Measurements from ENCODE around the gene S100A9.
"Not testable (repeated sequence)": the region's sequence is repeated elsewhere in the genome, so short reads cannot be mapped to it uniquely, and the experiment has no call there.

Gene S100A9

DNA sequence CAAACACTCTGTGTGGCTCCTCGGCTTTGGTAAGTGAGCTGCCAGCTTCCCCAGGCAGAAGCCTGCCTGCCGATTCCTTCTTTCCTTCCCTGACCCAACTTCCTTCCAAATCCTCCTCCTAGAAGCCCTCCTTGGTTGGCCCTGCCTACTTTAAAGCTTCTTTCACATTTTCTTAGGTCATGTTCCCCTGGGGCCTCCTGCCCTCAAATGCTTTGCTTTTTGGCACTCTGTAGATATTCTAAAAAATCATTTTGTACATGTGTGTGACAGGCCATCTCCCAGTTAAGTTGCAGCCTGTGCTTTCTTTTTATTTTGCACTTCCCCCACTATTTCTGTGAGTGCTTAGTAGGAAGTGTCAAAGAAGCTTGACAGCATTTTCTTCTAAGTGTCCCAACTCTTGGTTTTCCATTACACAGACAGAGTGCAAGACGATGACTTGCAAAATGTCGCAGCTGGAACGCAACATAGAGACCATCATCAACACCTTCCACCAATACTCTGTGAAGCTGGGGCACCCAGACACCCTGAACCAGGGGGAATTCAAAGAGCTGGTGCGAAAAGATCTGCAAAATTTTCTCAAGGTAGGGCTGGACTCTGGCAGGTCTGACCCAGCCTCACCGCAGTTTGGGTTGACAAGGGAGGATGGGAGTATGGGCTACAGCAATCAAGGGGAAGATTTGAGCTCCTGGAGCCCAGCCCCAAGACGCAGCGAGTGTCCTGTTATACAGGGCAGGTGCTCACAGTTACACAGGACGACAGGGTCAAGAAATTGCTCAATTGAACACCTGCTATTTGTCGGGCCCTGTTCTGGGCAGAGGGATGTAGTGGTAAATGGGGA is at the start of gene S100A9:
Gene S100A9 (plus strand): TSS at position 2 of the 838 bp plus-strand sequence. CDS start 430 bp downstream, at position 432.
- DNase-seq: no peak

DNA sequence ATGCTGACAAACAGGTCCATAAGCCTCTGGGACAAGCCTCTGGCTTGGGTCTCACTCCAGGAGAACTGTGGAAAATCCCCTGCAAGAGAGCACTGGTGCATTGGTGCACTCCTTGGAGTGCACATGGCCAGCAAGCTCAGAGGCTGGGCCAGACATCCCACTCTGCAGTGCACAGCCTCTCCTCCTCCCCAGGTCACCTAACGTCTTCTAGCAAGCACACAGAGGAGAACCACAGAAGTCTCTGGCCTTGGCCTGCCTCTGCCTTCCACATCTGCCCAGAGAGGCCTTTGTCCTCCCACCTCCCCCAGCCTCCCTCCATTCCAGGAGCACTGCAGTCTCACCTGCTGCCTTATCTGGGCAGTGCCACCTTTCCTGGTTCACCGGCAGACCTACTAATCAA is 49.1 kb upstream of the S100A9 start:
- DNase-seq: no peak

DNA sequence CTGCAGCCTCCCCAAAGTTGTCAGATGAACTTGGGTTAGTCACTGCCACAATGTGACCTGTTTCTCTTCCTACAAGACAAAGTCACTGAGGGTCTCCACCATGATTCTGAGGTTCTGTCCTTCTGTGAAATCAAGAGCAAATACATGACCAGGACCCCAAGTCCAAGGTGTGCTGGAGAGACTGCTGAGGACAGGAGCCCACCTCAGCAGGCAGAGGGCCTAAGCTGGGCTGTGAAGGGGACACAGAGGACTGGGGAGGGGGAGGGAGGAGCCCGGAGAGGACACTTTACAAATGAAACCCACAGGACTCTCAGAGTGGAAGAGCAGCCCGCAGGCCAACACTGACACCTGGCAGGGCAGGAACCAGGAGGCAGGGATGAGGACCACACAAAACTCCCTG is 48.2 kb upstream of the S100A9 start:
- no peak for DNase-seq

DNA sequence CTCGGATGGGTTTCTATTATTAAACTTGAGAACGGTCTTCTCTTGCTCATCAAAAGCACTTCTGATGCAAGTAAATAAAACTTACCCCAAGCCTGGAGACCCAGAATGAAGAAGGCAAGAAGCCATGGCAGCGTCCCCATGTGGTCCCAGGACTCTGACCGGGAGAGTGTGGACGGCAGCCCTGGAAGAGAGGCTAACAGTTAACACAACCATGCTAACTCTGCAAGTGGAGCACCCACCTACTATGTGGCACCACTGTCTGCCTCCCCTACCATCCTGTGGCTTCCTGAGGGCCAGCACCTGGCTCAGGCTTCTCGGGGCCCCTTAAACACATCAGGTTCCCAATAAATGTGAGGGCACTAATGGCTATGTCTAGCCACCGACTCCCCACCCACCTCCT is 47.1 kb upstream of the S100A9 start:
- DNase-seq: no peak

DNA sequence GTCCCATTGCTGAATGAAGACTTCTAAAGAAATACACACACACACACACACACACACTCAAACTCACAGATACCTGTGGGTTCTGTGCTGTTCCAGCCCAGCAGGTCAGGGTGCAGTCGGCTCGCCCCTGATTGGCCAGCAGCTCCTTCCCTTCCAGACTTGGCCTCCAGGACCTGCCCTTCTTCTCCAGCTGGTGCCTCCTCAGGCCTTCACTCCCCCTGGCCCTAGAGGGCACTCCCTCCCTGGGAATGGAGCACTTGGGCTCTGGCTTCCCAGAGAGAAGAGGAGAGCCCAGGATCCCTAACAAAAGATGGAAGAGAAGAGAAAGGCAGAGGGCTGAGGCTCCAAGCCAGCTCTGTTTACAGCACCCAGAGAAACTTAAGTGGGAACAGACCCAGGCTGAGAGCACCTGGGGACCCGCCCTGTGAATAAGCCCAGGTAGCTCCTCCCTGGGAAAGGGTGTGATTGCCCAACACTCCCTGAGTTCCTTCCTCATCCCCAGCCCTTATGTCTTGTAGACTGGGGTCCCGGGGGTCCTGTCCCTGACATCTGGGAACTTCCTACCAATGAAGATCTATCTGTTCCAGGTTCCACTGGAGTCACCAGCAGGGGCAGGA is 45.0 kb upstream of the S100A9 start, which contains the start of gene PGLYRP3:
Gene PGLYRP3 (minus strand): TSS at position 383 of the 617 bp plus-strand sequence. CDS start 2,287 bp downstream, outside the sequence.
- DNase-seq: no peak

DNA sequence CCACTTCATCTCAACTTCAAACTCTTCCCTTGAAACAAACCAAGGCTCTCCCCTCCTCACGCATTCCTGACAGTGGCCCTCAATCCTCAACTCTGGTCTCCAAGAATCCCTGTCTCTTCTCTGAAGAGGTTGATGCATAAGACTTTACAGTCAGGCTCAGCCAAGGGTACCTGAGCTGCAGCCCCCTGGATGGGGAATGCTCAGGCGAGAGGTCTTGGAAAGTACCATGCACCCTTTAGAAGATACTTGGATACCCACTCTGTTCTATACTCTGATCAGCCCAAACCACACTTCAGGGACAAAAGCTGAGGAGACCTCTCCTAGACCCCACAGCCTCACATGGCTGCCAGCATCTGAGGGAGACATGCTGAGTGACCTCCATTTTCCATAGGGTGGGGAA is 44.4 kb upstream of the S100A9 start:
- DNase-seq: no peak

DNA sequence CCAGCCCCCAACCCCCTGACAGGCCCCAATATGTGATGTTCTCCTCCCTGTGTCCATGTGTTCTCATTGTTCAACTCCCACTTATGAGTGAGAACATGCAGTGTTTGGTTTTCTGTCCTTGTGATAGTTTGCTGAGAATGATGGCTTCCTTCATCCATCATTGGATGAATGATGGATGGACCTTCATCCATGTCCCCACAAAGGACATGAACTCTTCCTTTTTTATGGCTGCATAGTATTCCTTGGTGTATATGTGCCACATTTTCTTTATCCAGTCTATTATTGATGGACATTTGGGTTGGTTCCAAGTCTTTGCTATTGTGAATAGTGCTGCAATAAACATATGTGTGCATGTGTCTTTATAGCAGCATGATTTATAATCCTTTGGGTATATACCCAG is 43.3 kb upstream of the S100A9 start:
- DNase-seq: not testable (repeated sequence)

DNA sequence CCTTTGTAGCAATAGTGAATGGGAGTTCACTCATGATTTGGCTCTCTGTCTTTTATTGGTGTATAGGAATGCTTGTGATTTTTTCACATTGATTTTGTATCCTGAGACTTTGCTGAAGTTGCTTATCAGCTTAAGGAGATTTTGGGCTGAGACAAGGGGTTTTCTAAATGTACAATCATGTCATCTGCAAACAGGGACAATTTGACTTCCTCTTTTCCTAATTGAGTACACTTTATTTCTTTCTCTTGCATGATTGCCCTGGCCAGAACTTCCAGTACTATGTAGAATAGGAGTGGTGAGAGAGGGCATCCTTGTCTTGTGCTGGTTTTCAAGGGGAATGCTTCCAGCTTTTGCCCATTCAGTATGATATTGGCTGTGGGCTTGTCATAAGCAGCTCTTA is 41.6 kb upstream of the S100A9 start:
- DNase-seq: not testable (repeated sequence)

DNA sequence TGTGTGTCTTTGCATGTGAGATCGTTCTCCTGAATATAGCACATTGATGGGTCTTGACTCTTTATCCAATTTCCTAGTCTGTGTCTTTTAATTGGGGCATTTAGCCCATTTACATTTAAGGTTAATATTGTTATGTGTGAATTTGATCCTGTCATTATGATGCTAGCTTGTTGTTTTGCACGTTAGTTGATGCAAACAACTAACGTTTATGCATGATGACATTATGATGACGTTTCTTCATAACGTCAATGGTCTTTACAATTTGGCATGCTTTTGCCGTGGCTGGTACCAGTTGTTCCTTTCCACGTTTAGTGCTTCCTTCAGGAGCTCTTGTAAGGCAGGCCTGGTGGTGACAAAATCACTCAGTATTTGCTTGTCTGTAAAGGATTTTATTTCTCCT is 39.5 kb upstream of the S100A9 start:
- not testable (repeated sequence) for DNase-seq

DNA sequence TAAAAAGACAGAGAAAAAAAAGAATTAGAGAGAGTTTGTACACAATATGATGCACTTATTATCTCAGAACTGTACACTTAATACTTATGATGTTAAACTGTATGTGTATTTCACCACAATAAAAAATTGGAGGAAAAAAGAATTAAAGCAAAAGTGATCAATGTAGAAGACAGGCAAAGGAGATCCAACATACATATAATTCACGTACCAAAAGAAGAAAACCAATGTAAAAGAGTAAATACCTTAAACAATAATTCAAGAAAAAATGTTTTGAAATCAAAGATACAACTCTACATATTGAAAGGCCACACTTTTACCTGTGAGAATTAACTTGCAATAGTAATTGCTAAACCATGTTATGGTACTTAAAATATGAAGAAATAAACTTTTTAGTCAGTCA is 35.1 kb upstream of the S100A9 start:
- DNase-seq: no peak

DNA sequence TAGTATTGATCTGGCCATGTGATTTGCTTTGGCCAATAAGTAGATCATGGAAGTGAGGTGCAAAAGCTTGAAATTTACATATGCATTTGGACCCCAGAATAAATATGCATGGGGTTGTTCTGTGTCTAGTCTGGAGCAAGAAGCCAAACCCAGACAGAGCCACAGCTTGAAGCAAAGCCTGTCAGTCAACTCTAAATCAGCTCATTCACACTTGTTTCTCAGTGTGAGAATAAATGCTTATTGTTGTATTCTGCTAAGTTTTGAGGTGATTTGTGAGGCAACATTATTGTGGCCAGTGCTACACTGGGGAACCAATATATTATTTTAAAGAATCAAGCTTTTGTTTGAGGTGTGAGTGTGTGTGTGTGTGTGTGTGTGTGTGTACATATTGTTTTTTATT is 32.7 kb upstream of the S100A9 start:
- no peak for DNase-seq

DNA sequence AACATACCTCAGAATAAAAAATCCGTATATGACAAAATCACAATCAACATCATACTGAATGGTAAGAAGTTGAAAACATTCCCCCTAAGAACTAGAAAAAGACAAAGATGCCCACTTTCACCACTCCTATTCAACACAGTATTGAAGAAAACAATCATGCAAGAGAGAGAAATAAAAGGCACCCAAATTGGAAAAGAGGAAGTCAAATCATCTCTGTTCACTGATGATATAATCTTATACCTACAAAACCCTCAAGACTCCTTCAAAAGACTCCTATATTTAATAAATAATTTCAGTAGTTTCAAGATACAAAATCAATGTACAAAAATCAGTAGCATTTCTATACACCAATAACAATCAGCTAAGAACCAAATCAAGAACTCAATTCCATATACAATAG is 23.8 kb upstream of the S100A9 start:
- no peak for DNase-seq

DNA sequence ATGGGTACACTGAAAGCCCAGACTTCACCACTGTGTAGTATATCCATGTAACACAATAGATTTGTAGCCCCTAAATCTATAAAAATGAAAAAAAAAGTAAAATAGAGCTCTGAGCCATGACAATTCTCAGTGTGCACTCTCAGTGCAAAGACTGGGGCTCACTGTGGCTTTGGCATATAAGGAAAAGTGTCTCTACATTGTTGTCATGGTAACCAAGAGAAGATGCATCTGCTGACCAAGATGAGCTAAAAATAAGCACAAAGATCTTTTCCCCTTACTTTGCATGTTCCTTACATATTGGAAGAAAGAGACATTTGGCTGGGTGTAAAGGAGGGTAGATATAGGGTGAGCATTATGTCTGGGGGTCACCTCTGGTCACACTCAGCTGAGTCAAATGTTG is 21.0 kb upstream of the S100A9 start:
- no peak for DNase-seq

DNA sequence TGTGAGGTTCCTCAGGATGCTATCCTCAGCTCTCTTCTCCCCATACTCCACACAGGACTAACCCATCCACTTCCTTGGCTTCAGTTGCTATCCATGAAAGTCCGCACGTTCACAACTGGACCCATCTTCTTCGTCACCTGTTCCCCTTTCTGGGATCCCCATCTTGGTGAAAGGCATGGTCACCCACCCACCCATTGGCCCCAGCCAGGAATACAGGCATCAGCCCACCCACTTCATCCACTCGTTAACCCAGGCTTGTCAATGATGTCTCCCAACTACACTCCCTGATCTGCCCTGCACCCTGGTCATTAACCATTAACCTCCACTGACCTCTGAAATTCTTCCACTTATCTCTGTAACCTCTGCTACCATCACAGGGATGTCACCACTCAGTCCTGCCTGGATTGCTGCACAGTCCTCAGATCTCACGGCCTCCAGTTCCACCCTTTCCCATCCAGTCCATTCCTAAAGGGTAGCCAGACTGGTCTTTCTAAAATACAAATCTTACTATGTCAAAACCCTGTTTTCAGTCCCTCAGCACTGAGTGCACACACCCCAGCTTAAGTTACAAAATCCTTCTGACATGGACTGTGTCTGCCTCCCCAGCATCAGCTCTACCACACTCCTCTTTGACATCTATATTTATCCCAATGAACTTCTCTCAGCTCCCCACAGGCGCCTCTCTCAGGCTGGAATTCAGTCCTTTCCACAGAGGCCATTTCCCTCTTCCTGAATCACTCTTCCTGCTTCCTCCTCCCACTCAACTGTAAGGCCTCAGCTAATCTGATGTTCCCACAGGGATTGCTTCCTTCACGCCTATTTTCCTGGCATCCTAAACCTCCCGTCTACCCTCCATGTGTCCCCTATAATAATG is 19.4 kb upstream of the S100A9 start:
- DNase-seq: no peak

DNA sequence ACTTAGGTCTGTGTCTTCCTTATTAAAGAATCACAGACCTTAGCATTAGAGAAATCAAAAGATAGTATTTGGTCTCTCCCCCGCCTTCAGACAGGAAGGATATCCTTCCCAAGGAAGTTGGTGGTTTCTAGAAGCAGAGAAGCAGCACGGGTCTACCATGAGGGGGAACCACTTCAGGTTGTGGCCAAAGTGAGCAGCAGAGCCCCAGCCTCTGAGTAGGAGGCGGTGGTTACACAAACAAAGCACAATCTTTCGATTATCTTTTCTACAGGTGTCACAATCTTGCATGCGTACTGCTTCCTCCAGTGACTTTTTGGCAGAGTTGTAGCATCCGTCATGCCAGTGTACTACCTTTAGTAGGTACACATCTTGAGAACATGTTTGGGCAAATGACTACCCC is 17.9 kb upstream of the S100A9 start:
- no peak for DNase-seq

DNA sequence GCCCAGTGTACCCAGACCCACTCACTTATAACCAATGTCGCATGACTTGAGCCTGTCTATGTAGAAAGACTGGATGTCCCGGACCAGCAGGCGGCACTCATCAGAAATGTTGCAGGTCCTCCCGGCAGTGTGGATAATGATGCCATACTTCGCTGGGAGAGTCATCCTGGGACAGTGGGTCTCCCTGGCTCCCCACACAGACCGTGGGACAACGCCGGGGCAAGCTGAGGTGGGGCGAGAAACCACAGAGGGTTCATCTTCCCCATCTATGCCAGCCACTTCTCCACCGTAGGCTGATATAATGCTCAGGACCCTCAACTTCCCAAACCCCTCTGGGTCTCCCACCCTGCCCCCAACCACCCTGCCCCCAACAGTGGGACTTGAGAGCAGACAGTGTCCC is 17.3 kb upstream of the S100A9 start:
- no peak for DNase-seq

DNA sequence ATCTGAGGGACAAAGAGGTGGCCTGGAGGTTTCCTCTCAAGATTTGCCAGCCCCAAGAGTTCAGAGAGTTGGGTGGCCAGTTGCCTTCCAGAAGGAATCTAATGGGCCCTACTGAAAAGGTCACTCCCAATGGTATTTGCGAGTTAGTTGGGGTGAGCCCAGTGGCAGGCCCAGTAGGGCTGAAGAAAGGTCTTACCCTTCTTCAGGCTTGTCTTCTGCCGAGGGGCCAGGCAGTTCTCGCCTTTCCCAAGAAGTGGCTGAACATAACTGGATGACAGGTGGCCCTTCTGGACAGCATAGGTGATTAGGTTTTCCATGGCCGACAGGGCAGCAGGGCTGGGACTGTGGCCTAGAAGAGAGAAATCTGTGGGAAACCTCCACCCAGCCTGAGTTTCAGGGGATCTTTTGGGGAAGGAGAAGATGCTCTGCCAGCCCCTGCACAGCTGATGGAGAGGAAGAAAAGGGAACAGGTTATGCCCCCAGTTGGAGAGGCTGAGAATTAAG is 16.2 kb upstream of the S100A9 start:
- no peak for DNase-seq

DNA sequence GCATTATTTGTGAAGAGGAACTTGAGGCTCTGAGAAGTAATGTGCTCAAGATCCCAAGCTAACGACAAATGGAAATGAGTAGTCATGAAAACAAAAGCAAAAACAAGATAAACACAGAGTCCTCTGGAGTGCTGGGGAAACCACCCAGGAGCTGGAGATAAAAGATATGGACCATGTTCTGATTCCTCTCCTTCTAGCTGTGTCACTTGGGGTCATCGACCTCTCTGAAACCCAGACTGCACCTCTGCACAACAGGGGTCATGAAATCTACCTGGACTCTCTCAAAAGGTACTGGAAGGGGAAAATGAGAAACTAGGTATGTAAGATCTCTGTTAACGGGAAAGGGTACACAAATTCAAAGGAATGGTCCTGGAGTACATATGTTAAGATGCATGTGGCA is 15.5 kb upstream of the S100A9 start:
- DNase-seq: no peak

DNA sequence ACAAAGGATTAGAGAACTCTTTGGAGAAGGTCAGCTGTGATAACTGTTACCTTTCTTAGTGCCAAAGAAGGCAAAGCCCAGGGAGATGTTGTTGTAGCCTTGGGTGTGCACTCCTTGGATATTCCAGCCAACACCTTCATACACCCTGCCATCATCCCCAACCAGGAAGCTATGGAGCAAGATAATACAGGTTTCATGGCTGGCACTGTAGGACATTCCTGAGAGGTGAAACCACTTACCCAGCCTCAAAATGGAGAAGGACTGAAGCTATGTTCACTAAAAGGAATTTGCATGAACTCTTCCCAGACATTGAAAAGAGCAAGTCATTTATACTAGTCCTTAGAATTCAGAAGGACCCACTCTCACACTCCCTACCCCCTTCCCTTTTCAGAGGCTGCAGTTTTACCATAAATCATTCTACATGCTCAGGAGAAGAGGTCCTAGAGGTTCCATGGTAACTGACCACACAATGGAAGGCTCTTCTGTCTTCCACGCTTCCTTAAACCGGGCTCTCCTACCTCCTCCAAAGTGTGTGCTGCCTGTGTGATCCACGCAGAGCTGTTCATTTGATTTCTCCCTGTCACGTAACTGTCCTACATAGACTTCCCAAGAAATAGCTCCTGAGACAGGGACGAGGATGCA is 14.5 kb upstream of the S100A9 start:
- DNase-seq: no peak

DNA sequence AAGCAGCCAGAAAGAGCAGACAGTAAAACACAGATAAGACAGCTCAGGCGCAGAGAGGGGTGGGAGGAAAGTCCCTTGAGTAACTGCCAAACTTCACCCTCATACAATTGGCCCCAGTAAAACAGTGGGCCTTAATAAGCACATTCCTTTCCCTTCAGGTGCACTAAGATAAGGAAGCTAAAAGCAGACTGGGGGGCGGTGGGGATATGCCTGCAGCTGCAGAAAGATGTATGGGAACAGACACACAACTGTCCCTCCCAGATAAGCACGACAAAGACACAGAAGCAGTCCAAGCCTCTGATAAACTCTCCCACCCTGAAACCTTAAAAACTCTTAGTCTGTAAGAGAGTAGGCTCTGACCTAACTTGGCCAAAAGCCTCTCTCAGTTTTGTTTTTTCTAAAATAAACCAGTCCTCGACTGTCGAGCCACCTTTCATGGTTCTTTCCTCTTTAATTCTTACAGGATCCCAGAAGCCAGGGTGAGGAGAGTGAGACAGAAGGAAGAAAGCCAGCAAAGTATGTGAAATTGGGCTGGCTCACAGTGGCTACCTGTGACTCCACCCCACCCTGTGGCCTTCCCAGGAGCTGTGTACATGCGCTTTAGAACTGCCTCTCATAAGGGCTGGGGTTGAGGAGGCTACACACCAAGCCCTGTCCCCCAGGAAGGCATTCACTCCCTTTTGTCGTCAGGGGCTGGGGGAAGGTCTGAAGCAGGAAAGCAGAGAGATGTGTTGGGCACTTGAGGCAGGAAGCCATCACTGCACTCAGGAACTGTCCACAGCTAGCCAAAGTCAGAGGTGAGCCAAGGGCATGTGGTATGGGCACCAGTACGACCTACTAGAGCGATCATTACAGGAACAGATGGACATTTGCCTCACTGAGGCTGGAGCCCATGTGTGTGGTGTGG is 13.6 kb upstream of the S100A9 start:
- DNase-seq: no peak

DNA sequence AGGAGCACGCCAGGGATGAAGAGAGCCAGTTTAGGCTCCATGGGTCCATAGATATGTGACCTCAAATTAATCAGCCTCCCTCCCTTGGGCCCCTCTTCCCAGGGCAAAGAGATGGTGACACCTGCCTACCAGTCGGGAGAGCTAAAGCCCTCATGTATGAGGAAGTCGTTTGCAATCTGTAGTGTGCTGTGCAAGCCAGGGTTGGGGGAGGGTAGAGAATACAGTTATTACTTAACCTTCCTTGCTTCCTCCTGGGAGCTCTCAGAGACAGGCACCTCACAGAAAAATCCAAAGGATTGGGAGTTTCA is 13.0 kb upstream of the S100A9 start:
- no peak for DNase-seq
